SU-DHL-6 (cell line): ENCODE measurements around the gene HSPB1.

Source experiments
- CTCF ChIP-seq: fragments of 200-600 bp; sonication (generic); IDR thresholded peaks from one replicate; pipeline ENCODE4 v1.5.1; 2017; ENCODE audit warnings: antibody characterized with exemption, mild to moderate bottlenecking, low read length, moderate library complexity; ENCODE audit not compliant: insufficient read depth, poor library complexity, severe bottlenecking
- EZH2phosphoT487 ChIP-seq: fragments of 200-600 bp; sonication (generic), shearing (Covaris generic); conservative IDR thresholded peaks from 2 replicates; pipeline ENCODE4 v1.6.1; 2018; ENCODE audit warnings: mild to moderate bottlenecking, antibody characterized with exemption, low read length, moderate library complexity, mixed read lengths

- TF ChIP-seq CTCF: no peak
- TF ChIP-seq EZH2phosphoT487: no peak
These were observed 15.6 kb upstream of the HSPB1 start for GRCh38 chr7:76286842-76287403.
